IMR-90 (cell line): ENCODE data around the gene OVOL1. TPM values are rescaled to one million over a fixed set of nuclear protein-coding genes. Genes with fewer than 3 reads are reported as not detected.

Experiments used
- ATAC-seq: fragments of 200-7000 bp; cut with Tn5 transposase; 2 replicates; pipeline ENCODE4 v1.9.1; 2020; ENCODE audit warnings: low read depth, mild to moderate bottlenecking, moderate library complexity
- BruUV-seq: library from RNA; stranded (reverse); fragments of 400-500 nt; replicated peaks from 2 replicates; lab custom pipeline; 2021; lab: Mats Ljungman, UMichigan
- CTCF ChIA-PET: fragments of 300-600 bp; formaldehyde crosslinking; extraction: SDS; loops from one replicate; lab custom pipeline; 2021; ENCODE audit warnings: antibody characterized with exemption; lab: Yijun Ruan, JAX
- POLR2A ChIA-PET: fragments of 300-600 bp; sonication (Branson Sonifier 250); formaldehyde crosslinking; loops from one replicate; lab custom pipeline; 2022; ENCODE audit warnings: antibody characterized with exemption; ENCODE audit not compliant: unreplicated experiment; lab: Charles Lee
- DNase-seq: peaks from one replicate; pipeline ENCODE4 v3.0.0; 2013
- H2AFZ ChIP-seq: replicated peaks from 2 replicates; pipeline ENCODE3; 2013; ENCODE audit warnings: low read length, mild to moderate bottlenecking; ENCODE audit not compliant: poor library complexity
- H2AK5ac ChIP-seq: 2 replicates; pipeline ENCODE4 v1.6.1; 2013; ENCODE audit warnings: low read depth, low read length, inconsistent platforms
- H2AK9ac ChIP-seq: replicated peaks from 2 replicates; pipeline ENCODE3; 2013; ENCODE audit warnings: mild to moderate bottlenecking, low read depth, low read length, moderate library complexity; ENCODE audit not compliant: poor library complexity
- H2BK120ac ChIP-seq: 2 replicates; pipeline ENCODE4 v1.6.1; 2013; ENCODE audit warnings: low read depth, low read length, inconsistent platforms
- H2BK15ac ChIP-seq: 3 replicates; pipeline ENCODE4 v1.6.1; 2013; ENCODE audit warnings: low read depth, low read length, inconsistent platforms
- H2BK20ac ChIP-seq: 2 replicates; pipeline ENCODE4 v1.6.1; 2013; ENCODE audit warnings: low read depth, mild to moderate bottlenecking, inconsistent platforms, low read length, moderate library complexity
- H2BK5ac ChIP-seq: 2 replicates; pipeline ENCODE4 v1.6.1; 2013; ENCODE audit warnings: mild to moderate bottlenecking, low read depth, low read length, inconsistent platforms; ENCODE audit not compliant: poor library complexity, severe bottlenecking
- H3K14ac ChIP-seq: replicated peaks from 2 replicates; pipeline ENCODE4 v1.6.1; 2013; ENCODE audit warnings: low read depth, low read length, inconsistent platforms
- H3K18ac ChIP-seq: 2 replicates; pipeline ENCODE4 v1.6.1; 2013; ENCODE audit warnings: low read depth, low read length, control low read depth
- H3K23ac ChIP-seq: 2 replicates; pipeline ENCODE4 v1.6.1; 2013; ENCODE audit warnings: low read depth, low read length, inconsistent platforms
- H3K27ac ChIP-seq: 2 replicates; pipeline ENCODE4 v1.5.1; 2013; ENCODE audit warnings: mild to moderate bottlenecking, control low read depth, low read length; ENCODE audit not compliant: insufficient read depth
- H3K27me3 ChIP-seq: 2 replicates; pipeline ENCODE4 v1.6.1; 2013; ENCODE audit warnings: low read length; ENCODE audit not compliant: control insufficient read depth, insufficient read depth
- H3K36me3 ChIP-seq: 2 replicates; pipeline ENCODE4 v1.6.1; 2013; ENCODE audit warnings: low read length, mixed read lengths; ENCODE audit not compliant: control insufficient read depth, insufficient read depth
- H3K4ac ChIP-seq: 2 replicates; pipeline ENCODE4 v1.6.1; 2013; ENCODE audit warnings: low read depth, low read length, inconsistent platforms
- H3K4me1 ChIP-seq: 2 replicates; pipeline ENCODE4 v1.6.1; 2013; ENCODE audit warnings: low read length, mixed read lengths; ENCODE audit not compliant: control insufficient read depth, insufficient read depth
- H3K4me2 ChIP-seq: 2 replicates; pipeline ENCODE4 v1.6.1; 2013; ENCODE audit warnings: low read depth, mild to moderate bottlenecking, control low read depth, low read length, moderate library complexity
- H3K4me3 ChIP-seq: 2 replicates; pipeline ENCODE4 v1.5.1; 2013; ENCODE audit warnings: low read depth, mild to moderate bottlenecking, control low read depth, low read length, moderate library complexity; ENCODE audit not compliant: insufficient read depth
- H3K56ac ChIP-seq: 2 replicates; pipeline ENCODE4 v1.6.1; 2013; ENCODE audit warnings: low read length, inconsistent platforms; ENCODE audit not compliant: insufficient read depth; ENCODE audit errors: extremely low read depth
- H3K79me1 ChIP-seq, 2 experiments: 2 replicates each; pipeline ENCODE4 v1.6.1; 2013; ENCODE audit warnings: low read length in 2 of 2, inconsistent platforms in 1 of 2, low read depth in 1 of 2
- H3K9ac ChIP-seq: 2 replicates; pipeline ENCODE4 v1.6.1; 2013; ENCODE audit warnings: low read depth, low read length, control low read depth
- H3K9me1 ChIP-seq: 2 replicates; pipeline ENCODE4 v1.6.1; 2013; ENCODE audit warnings: low read length, inconsistent platforms; ENCODE audit not compliant: insufficient read depth
- H3K9me3 ChIP-seq: 2 replicates; pipeline ENCODE4 v1.6.1; 2013; ENCODE audit warnings: low read length; ENCODE audit not compliant: control insufficient read depth, insufficient read depth
- H4K20me1 ChIP-seq: 2 replicates; pipeline ENCODE4 v1.6.1; 2013; ENCODE audit warnings: low read length, inconsistent platforms; ENCODE audit not compliant: insufficient read depth
- H4K5ac ChIP-seq: 2 replicates; pipeline ENCODE4 v1.6.1; 2013; ENCODE audit warnings: mild to moderate bottlenecking, low read depth, low read length, control low read depth
- H4K8ac ChIP-seq, 2 experiments: 2 replicates each; pipeline ENCODE4 v1.6.1; 2013; ENCODE audit warnings: low read depth in 2 of 2, low read length in 2 of 2, control low read depth in 1 of 2, inconsistent platforms in 1 of 2
- H4K91ac ChIP-seq: 2 replicates; pipeline ENCODE4 v1.6.1; 2013; ENCODE audit warnings: low read depth, low read length, inconsistent platforms; ENCODE audit not compliant: insufficient read depth
- CHD1 ChIP-seq: IDR thresholded peaks from 2 replicates; pipeline ENCODE4 v1.6.1; 2012; ENCODE audit warnings: low read depth, low read length, improper control_type of control experiment
- SMC3 ChIP-seq: fragments of 150-350 bp; IDR thresholded peaks from 2 replicates; pipeline ENCODE4 v1.6.1; 2016; ENCODE audit warnings: low read depth, mild to moderate bottlenecking, antibody characterized with exemption, low read length, moderate library complexity
- WGBS, 2 experiments: methylation state at CpG; one replicate each; pipeline versions ENCODE4 v1.1.5 to v1.1.7; 2013; ENCODE audit warnings: missing lambda C conversion rate in 2 of 2; ENCODE audit not compliant: insufficient read length in 1 of 2; ENCODE audit errors: extremely low coverage in 2 of 2; 5-methylcytosine and 5-hydroxymethylcytosine counted together
- dilution Hi-C: fragments of 300-500 bp; cut with HindIII; formaldehyde crosslinking; loops from one replicate; pipeline ENCODE4 v1.14.3; 2018; ENCODE audit warnings: low sequenced_read_pairs; ENCODE audit not compliant: unreplicated experiment
- in situ Hi-C: fragments of 300-500 bp; cut with MboI; formaldehyde crosslinking; loops from 3 replicates; pipeline ENCODE4 v1.14.3; 2019; ENCODE audit warnings: low sequenced_read_pairs, inconsistent platforms, mixed read lengths
- intact Hi-C: fragments of 100-400 bp; cut with micrococcal nuclease; formaldehyde crosslinking; loops from 2 replicates; pipeline ENCODE4 v1.10.0; 2022
- polyA plus RNA-seq, 3 experiments: library from polyadenylated mRNA; depleted of rRNA; stranded (reverse); fragments of >200 nt; gene quantifications; 2 replicates each; pipeline ENCODE4 v1.2.3, GENCODE V29; 2012; ENCODE audit warnings: low replicate concordance in 1 of 3
- total RNA-seq: library from RNA; depleted of rRNA; stranded (reverse); fragments of >200 nt; gene quantifications from 2 replicates; pipeline ENCODE4 v1.2.3, GENCODE V29; 2012; rRNA removed
- TF ChIP-seq, protein P1 (sequence below): conservative IDR thresholded peaks from 2 replicates; pipeline ENCODE4 v1.5.1; 2012; ENCODE audit warnings: mild to moderate bottlenecking, low read depth, low read length, improper control_type of control experiment

OVOL1 gene
- total and polyA plus RNA-seq, 2 of the 4 experiments (the other 2 are of a cell fraction) = not detected

- Histone ChIP-seq H3K27ac (no peak overlapping the region), H3K36me3 (no peaks in the 10 kb centered on the region), H3K4ac (no peak overlapping the region), H2BK15ac (no peak overlapping the region), H2BK120ac (no peak overlapping the region), H3K9ac (no peak overlapping the region), H3K4me1 (no peaks in the 10 kb centered on the region), H4K5ac (no peak overlapping the region), H2BK5ac (no peak overlapping the region), H3K9me1 (no peaks in the 10 kb centered on the region), H2AK9ac (no peak overlapping the region), H2AK5ac (no peak overlapping the region), H3K79me1 (no peaks in the 10 kb centered on the region), H4K20me1 (no peaks in the 10 kb centered on the region), H3K9me3 (no peaks in the 10 kb centered on the region), H4K8ac (no peak overlapping the region), H2BK20ac (no peak overlapping the region), H3K4me2 (no peak overlapping the region), H3K14ac (no peak overlapping the region), H3K4me3 (no peak overlapping the region), H3K56ac (no peak overlapping the region), H3K18ac (no peak overlapping the region), H4K91ac (no peak overlapping the region), H3K27me3 (no peaks in the 10 kb centered on the region), H2AFZ (no peak overlapping the region), H3K23ac (no peak overlapping the region)
- ChIA-PET POLR2A (no interaction called here), CTCF (no interaction called here)
- TF ChIP-seq, protein P1, sequence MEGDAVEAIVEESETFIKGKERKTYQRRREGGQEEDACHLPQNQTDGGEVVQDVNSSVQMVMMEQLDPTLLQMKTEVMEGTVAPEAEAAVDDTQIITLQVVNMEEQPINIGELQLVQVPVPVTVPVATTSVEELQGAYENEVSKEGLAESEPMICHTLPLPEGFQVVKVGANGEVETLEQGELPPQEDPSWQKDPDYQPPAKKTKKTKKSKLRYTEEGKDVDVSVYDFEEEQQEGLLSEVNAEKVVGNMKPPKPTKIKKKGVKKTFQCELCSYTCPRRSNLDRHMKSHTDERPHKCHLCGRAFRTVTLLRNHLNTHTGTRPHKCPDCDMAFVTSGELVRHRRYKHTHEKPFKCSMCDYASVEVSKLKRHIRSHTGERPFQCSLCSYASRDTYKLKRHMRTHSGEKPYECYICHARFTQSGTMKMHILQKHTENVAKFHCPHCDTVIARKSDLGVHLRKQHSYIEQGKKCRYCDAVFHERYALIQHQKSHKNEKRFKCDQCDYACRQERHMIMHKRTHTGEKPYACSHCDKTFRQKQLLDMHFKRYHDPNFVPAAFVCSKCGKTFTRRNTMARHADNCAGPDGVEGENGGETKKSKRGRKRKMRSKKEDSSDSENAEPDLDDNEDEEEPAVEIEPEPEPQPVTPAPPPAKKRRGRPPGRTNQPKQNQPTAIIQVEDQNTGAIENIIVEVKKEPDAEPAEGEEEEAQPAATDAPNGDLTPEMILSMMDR = no peak
- TF ChIP-seq SMC3 (no peak), CHD1 (no peak)
- dilution Hi-C loops = no loop called here
- intact Hi-C loops = no loop called here
- DNase-seq (no peak), ATAC-seq (no peak)
- in situ Hi-C loops = no loop called here
- 100% methylated on average over 2 of the region's 10 CpGs; no CpG with 5 or more reads in 1 of the 2 experiments for WGBS, 2 experiments
- no TSS peak for BruUV-seq
These were observed 57.5 kb downstream of the OVOL1 start for GRCh38 chr11:65844231-65844872.

Other genes starting within 250 kb of the OVOL1 start
- 6.6 and 8.3 TPM in 2 replicates for gene LTBP3, start 228.7 kb upstream of the OVOL1 start, total RNA-seq
- 145 and 216 TPM in 2 replicates for gene LTBP3, start 228.7 kb upstream of the OVOL1 start, polyA plus RNA-seq (2012; rRNA removed)
- 69.7 and 75.6 TPM in 2 replicates for gene ZNRD2, start 216.6 kb upstream of the OVOL1 start, total RNA-seq
- 90.3 and 113 TPM in 2 replicates for gene ZNRD2, start 216.6 kb upstream of the OVOL1 start, polyA plus RNA-seq (2012; rRNA removed)
- 12.0 and 14.2 TPM in 2 replicates for gene FAM89B, start 214.5 kb upstream of the OVOL1 start, total RNA-seq
- 65.5 and 86.6 TPM in 2 replicates for gene FAM89B, start 214.5 kb upstream of the OVOL1 start, polyA plus RNA-seq (2012; rRNA removed)
- gene EHBP1L1, start 211.0 kb upstream of the OVOL1 start, total RNA-seq = 10.0 and 13.3 TPM in 2 replicates
- 27.4 and 29.0 TPM in 2 replicates for gene EHBP1L1, start 211.0 kb upstream of the OVOL1 start, polyA plus RNA-seq (2012; rRNA removed)
- gene KCNK7, start 191.3 kb upstream of the OVOL1 start, total RNA-seq = not detected in 2 replicates
- gene KCNK7, start 191.3 kb upstream of the OVOL1 start, polyA plus RNA-seq (2012; rRNA removed) = 0.09 and 0.34 TPM in 2 replicates
- 16.7 and 17.7 TPM in 2 replicates for gene MAP3K11, start 172.8 kb upstream of the OVOL1 start, total RNA-seq
- gene MAP3K11, start 172.8 kb upstream of the OVOL1 start, polyA plus RNA-seq (2012; rRNA removed) = 37.5 and 52.0 TPM in 2 replicates
- gene PCNX3, start 171.3 kb upstream of the OVOL1 start, total RNA-seq = 5.6 and 5.8 TPM in 2 replicates
- gene PCNX3, start 171.3 kb upstream of the OVOL1 start, polyA plus RNA-seq (2012; rRNA removed) = 33.2 and 40.4 TPM in 2 replicates
- 10.6 and 11.4 TPM in 2 replicates for gene SIPA1, start 149.0 kb upstream of the OVOL1 start, total RNA-seq
- gene SIPA1, start 149.0 kb upstream of the OVOL1 start, polyA plus RNA-seq (2012; rRNA removed) = 39.7 and 44.3 TPM in 2 replicates
- gene RELA, start 124.1 kb upstream of the OVOL1 start, total RNA-seq = 8.6 and 8.9 TPM in 2 replicates
- 51.0 and 53.0 TPM in 2 replicates for gene RELA, start 124.1 kb upstream of the OVOL1 start, polyA plus RNA-seq (2012; rRNA removed)
- 28.6 and 33.3 TPM in 2 replicates for gene KAT5, start 74.8 kb upstream of the OVOL1 start, total RNA-seq
- gene KAT5, start 74.8 kb upstream of the OVOL1 start, polyA plus RNA-seq (2012; rRNA removed) = 34.2 and 41.1 TPM in 2 replicates
- 40.0 and 69.4 TPM in 2 replicates for gene RNASEH2C, start 66.3 kb upstream of the OVOL1 start, total RNA-seq
- 34.8 and 46.3 TPM in 2 replicates for gene RNASEH2C, start 66.3 kb upstream of the OVOL1 start, polyA plus RNA-seq (2012; rRNA removed)
- gene AP5B1, start 6.1 kb upstream of the OVOL1 start, total RNA-seq = 2.2 and 2.5 TPM in 2 replicates
- gene AP5B1, start 6.1 kb upstream of the OVOL1 start, polyA plus RNA-seq (2012; rRNA removed) = 5.0 and 6.0 TPM in 2 replicates
- gene SNX32, start 46.9 kb downstream of the OVOL1 start, total RNA-seq = 0.36 TPM in 1 of 2 replicates, not detected in the other
- 0.69 and 0.79 TPM in 2 replicates for gene SNX32, start 46.9 kb downstream of the OVOL1 start, polyA plus RNA-seq (2012; rRNA removed)
- 919 and 960 TPM in 2 replicates for gene CFL1, start 71.1 kb downstream of the OVOL1 start, total RNA-seq
- gene CFL1, start 71.1 kb downstream of the OVOL1 start, polyA plus RNA-seq (2012; rRNA removed) = 2,231 and 2,466 TPM in 2 replicates
- 22.5 and 23.7 TPM in 2 replicates for gene MUS81, start 73.4 kb downstream of the OVOL1 start, total RNA-seq
- gene MUS81, start 73.4 kb downstream of the OVOL1 start, polyA plus RNA-seq (2012; rRNA removed) = 47.9 and 57.0 TPM in 2 replicates
- gene EFEMP2, start 85.7 kb downstream of the OVOL1 start, total RNA-seq = 62.7 and 69.2 TPM in 2 replicates
- 431 and 601 TPM in 2 replicates for gene EFEMP2, start 85.7 kb downstream of the OVOL1 start, polyA plus RNA-seq (2012; rRNA removed)
- 0.18 TPM in 1 of 2 replicates, not detected in the other for gene CTSW, start 92.8 kb downstream of the OVOL1 start, total RNA-seq
- gene CTSW, start 92.8 kb downstream of the OVOL1 start, polyA plus RNA-seq (2012; rRNA removed) = 0.07 and 0.23 TPM in 2 replicates
- 119 and 182 TPM in 2 replicates for gene FIBP, start 101.4 kb downstream of the OVOL1 start, total RNA-seq
- gene FIBP, start 101.4 kb downstream of the OVOL1 start, polyA plus RNA-seq (2012; rRNA removed) = 141 and 163 TPM in 2 replicates
- 17.6 and 21.9 TPM in 2 replicates for gene CCDC85B, start 103.6 kb downstream of the OVOL1 start, total RNA-seq
- gene CCDC85B, start 103.6 kb downstream of the OVOL1 start, polyA plus RNA-seq (2012; rRNA removed) = 35.4 and 62.1 TPM in 2 replicates
- gene FOSL1, start 113.3 kb downstream of the OVOL1 start, total RNA-seq = 17.2 and 26.1 TPM in 2 replicates
- 97.4 and 107 TPM in 2 replicates for gene FOSL1, start 113.3 kb downstream of the OVOL1 start, polyA plus RNA-seq (2012; rRNA removed)
- 19.4 and 20.3 TPM in 2 replicates for gene C11orf68, start 132.0 kb downstream of the OVOL1 start, total RNA-seq
- 96.1 and 104 TPM in 2 replicates for gene C11orf68, start 132.0 kb downstream of the OVOL1 start, polyA plus RNA-seq (2012; rRNA removed)
- 237 and 339 TPM in 2 replicates for gene DRAP1, start 132.4 kb downstream of the OVOL1 start, total RNA-seq
- gene DRAP1, start 132.4 kb downstream of the OVOL1 start, polyA plus RNA-seq (2012; rRNA removed) = 344 and 428 TPM in 2 replicates
- under 0.01 TPM in 1 of 2 replicates, not detected in the other for gene TSGA10IP, start 158.4 kb downstream of the OVOL1 start, total RNA-seq
- 0.19 and 0.21 TPM in 2 replicates for gene TSGA10IP, start 158.4 kb downstream of the OVOL1 start, polyA plus RNA-seq (2012; rRNA removed)
- gene SART1, start 174.7 kb downstream of the OVOL1 start, total RNA-seq = 25.5 and 32.5 TPM in 2 replicates
- 42.2 and 43.5 TPM in 2 replicates for gene SART1, start 174.7 kb downstream of the OVOL1 start, polyA plus RNA-seq (2012; rRNA removed)
- 43.0 and 62.6 TPM in 2 replicates for gene EIF1AD, start 215.1 kb downstream of the OVOL1 start, total RNA-seq
- gene EIF1AD, start 215.1 kb downstream of the OVOL1 start, polyA plus RNA-seq (2012; rRNA removed) = 30.0 and 32.5 TPM in 2 replicates
- gene BANF1, start 215.4 kb downstream of the OVOL1 start, total RNA-seq = 35.0 and 36.6 TPM in 2 replicates
- 242 and 249 TPM in 2 replicates for gene BANF1, start 215.4 kb downstream of the OVOL1 start, polyA plus RNA-seq (2012; rRNA removed)
- gene CST6, start 224.9 kb downstream of the OVOL1 start, total RNA-seq = 0.28 and 0.54 TPM in 2 replicates
- gene CST6, start 224.9 kb downstream of the OVOL1 start, polyA plus RNA-seq (2012; rRNA removed) = 3.0 and 4.9 TPM in 2 replicates
- gene CATSPER1, start 239.4 kb downstream of the OVOL1 start, total RNA-seq = 0.18 and 0.28 TPM in 2 replicates
- 0.91 and 1.0 TPM in 2 replicates for gene CATSPER1, start 239.4 kb downstream of the OVOL1 start, polyA plus RNA-seq (2012; rRNA removed)